K562 (cell line): ENCODE data around the gene AFF2. TPM values are rescaled to one million over a fixed set of nuclear protein-coding genes. Genes with fewer than 3 reads are reported as not detected.

Experiments
- ATAC-seq: fragments of 200-7000 bp; cut with Tn5 transposase; 3 replicates; pipeline ENCODE4 v1.9.1; 2020; ENCODE audit warnings: moderate library complexity
- BruUV-seq: library from RNA; stranded (reverse); fragments of 400-500 nt; replicated peaks from 2 replicates; lab custom pipeline; 2021; lab: Mats Ljungman, UMichigan
- CTCF ChIA-PET: fragments of 300-600 bp; formaldehyde crosslinking; extraction: SDS; loops from one replicate; lab custom pipeline; 2021; ENCODE audit warnings: low intra/inter-chr PET ratio; lab: Yijun Ruan, JAX
- POLR2A ChIA-PET: fragments of 300-600, 350-650 bp; sonication (Branson Sonifier 250); formaldehyde crosslinking; extraction: SDS; loops from one replicate; lab custom pipeline; 2021; ENCODE audit warnings: antibody characterized with exemption, inconsistent platforms; lab: Yijun Ruan, JAX
- DNase-seq, 4 experiments: peaks; one replicate each; pipeline versions ENCODE4 v3.0.0 to v3.0.0-alpha.2; 2011 to 2018; ENCODE audit warnings: low spot score in 3 of 4, mixed read lengths in 3 of 4; ENCODE audit errors: extremely low read depth in 1 of 4
- FAIRE-seq: peaks from 2 replicates; lab custom pipeline; 2011; peaks lifted over from hg19 to GRCh38; lab: Jason Lieb, UNC
- H2AFZ ChIP-seq: 2 replicates; pipeline ENCODE4 v1.6.0; 2011; ENCODE audit warnings: low read depth, low read length, control low read depth, inconsistent platforms
- H3K27ac ChIP-seq: fragments of 200-600 bp; 3 replicates; pipeline ENCODE4 v1.8.0; 2011; ENCODE audit warnings: low read depth, mild to moderate bottlenecking, control low read depth, inconsistent platforms, low read length, moderate library complexity, mixed read lengths; ENCODE audit errors: extremely low read depth
- H3K27me3 ChIP-seq, 2 experiments: fragments of 300-600 bp in 1 of 2; 2 replicates in 1 of 2; 3 replicates in 1 of 2; pipeline versions ENCODE4 v1.6.0 to v1.8.0; 2011; ENCODE audit warnings: inconsistent platforms in 2 of 2, low read length in 2 of 2, mild to moderate bottlenecking in 1 of 2, mixed read lengths in 1 of 2, moderate library complexity in 1 of 2; ENCODE audit not compliant: control insufficient read depth in 2 of 2, insufficient read depth in 2 of 2
- H3K36me3 ChIP-seq: fragments of 300-600 bp; 3 replicates; pipeline ENCODE4 v1.8.0; 2011; ENCODE audit warnings: mild to moderate bottlenecking, low read length, inconsistent platforms; ENCODE audit not compliant: control insufficient read depth, insufficient read depth
- H3K4me1 ChIP-seq, 2 experiments: fragments of 200-600 bp in 1 of 2; replicated peaks in 1 of 2; 2 replicates in 1 of 2; 3 replicates in 1 of 2; pipeline versions ENCODE4 v1.5.1 to v1.8.0; 2011; ENCODE audit warnings: inconsistent platforms in 2 of 2, low read length in 2 of 2, mild to moderate bottlenecking in 1 of 2, mixed read lengths in 1 of 2, moderate library complexity in 1 of 2; ENCODE audit not compliant: control insufficient read depth in 2 of 2, insufficient read depth in 2 of 2
- H3K4me2 ChIP-seq: 2 replicates; pipeline ENCODE4 v1.6.1; 2011; ENCODE audit warnings: low read length, control low read depth, inconsistent platforms, mixed read lengths; ENCODE audit not compliant: insufficient read depth
- H3K4me3 ChIP-seq: fragments of 200-600 bp; sonication (generic), shearing (Covaris generic); 2 replicates; pipeline ENCODE4 v1.5.1; 2016; ENCODE audit warnings: control low read depth, inconsistent platforms
- H3K79me2 ChIP-seq: fragments of 200-600 bp; 3 replicates; pipeline ENCODE4 v1.8.0; 2011; ENCODE audit warnings: low read length, inconsistent platforms; ENCODE audit not compliant: control insufficient read depth, insufficient read depth
- H3K9ac ChIP-seq, 2 experiments: 2 replicates each; pipeline versions ENCODE4 v1.6.0 to v1.6.1; 2011; ENCODE audit warnings: low read depth in 2 of 2, low read length in 2 of 2, control low read depth in 1 of 2, inconsistent platforms in 1 of 2, mild to moderate bottlenecking in 1 of 2, mixed read lengths in 1 of 2; ENCODE audit not compliant: insufficient read depth in 1 of 2
- H3K9me1 ChIP-seq: one replicate; pipeline ENCODE4 v1.6.0; 2011; ENCODE audit warnings: inconsistent platforms, mild to moderate bottlenecking, low read length, moderate library complexity; ENCODE audit not compliant: control insufficient read depth, insufficient read depth
- H3K9me3 ChIP-seq: replicated peaks from 2 replicates; pipeline ENCODE4 v1.5.1; 2011; ENCODE audit warnings: low read depth, low read length, inconsistent platforms; ENCODE audit not compliant: control insufficient read depth, insufficient read depth
- H4K20me1 ChIP-seq: replicated peaks from 2 replicates; pipeline ENCODE4 v1.6.1; 2011; ENCODE audit warnings: low read length, inconsistent platforms, mixed read lengths; ENCODE audit not compliant: control insufficient read depth, insufficient read depth
- CAMTA2 ChIP-seq: fragments of 250-450 bp; sonication (Bioruptor Pico); conservative IDR thresholded peaks from 2 replicates; pipeline ENCODE4 v1.5.1; 2022
- EWSR1 ChIP-seq: fragments of 450-650 bp; IDR thresholded peaks from 2 replicates; pipeline ENCODE4 v1.6.1; 2018; ENCODE audit warnings: borderline replicate concordance, mild to moderate bottlenecking, low read depth, moderate library complexity; ENCODE audit not compliant: partially characterized antibody
- FOXP4 ChIP-seq: sonication (generic); formaldehyde crosslinking; IDR thresholded peaks from 2 replicates; pipeline ENCODE4 v1.8.0; 2022; ENCODE audit warnings: mild to moderate bottlenecking, missing genetic modification reagents, borderline replicate concordance
- GATAD2B ChIP-seq: fragments of 450-650 bp; IDR thresholded peaks from 2 replicates; pipeline ENCODE4 v1.6.1; 2017; ENCODE audit warnings: mild to moderate bottlenecking, borderline replicate concordance
- MITF ChIP-seq: IDR thresholded peaks from 2 replicates; pipeline ENCODE4 v1.6.1; 2014; ENCODE audit warnings: antibody characterized with exemption
- TFAP4 ChIP-seq: sonication (generic); formaldehyde crosslinking; IDR thresholded peaks from 2 replicates; pipeline ENCODE4 v1.8.0; 2022; ENCODE audit warnings: missing genetic modification reagents, mild to moderate bottlenecking, moderate library complexity, borderline replicate concordance
- WGBS: fragments of 100-300 bp; shearing (Covaris generic); methylation state at CpG from one replicate; pipeline ENCODE4 v1.1.6; 2016; ENCODE audit warnings: low coverage, mixed read lengths; ENCODE audit not compliant: insufficient coverage; ENCODE audit errors: missing lambda C conversion rate; 5-methylcytosine and 5-hydroxymethylcytosine counted together
- in situ Hi-C: fragments of 300-500 bp; cut with MboI; formaldehyde crosslinking; loops from 4 replicates; pipeline ENCODE4 v1.15.0; 2018; ENCODE audit warnings: inconsistent platforms, mixed read lengths
- intact Hi-C: fragments of 100-400 bp; cut with micrococcal nuclease; formaldehyde crosslinking; loops from 2 replicates; pipeline ENCODE4 v1.14.2; 2022
- polyA plus RNA-seq, 8 experiments: library from polyadenylated mRNA; depleted of rRNA in 4 of 8; stranded (reverse) in 5 of 8; unstranded in 3 of 8; fragments of >200 nt; fragmentation: Nextera tagmentation in 2 of 8; fragmentation: Illumina TruSeq in 1 of 8; extraction: Ambion mirVana in 2 of 8; extraction: Trizol in 1 of 8; gene quantifications; 2 replicates each; pipeline versions ENCODE4 v1.2.1 to v1.2.3, GENCODE V29; 2011 to 2014; ENCODE audit warnings: inconsistent platforms in 1 of 8, missing spikeins in 1 of 8
- total RNA-seq, 7 experiments: library from RNA; depleted of rRNA in 6 of 7; stranded (reverse); fragments of >200 nt in 6 of 7; fragmentation: Illumina TruSeq in 2 of 7; extraction: Trizol in 2 of 7; gene quantifications; 2 replicates each; pipeline versions ENCODE4 v1.2.1 to v1.2.3, GENCODE V29; 2011 to 2021; ENCODE audit warnings: low replicate concordance in 1 of 7

AFF2 gene
- total and polyA plus RNA-seq, 9 of the 15 experiments (the other 6 are each of a cell fraction or from before 2014, with no cell fraction given): 0.01 to 0.20 (median 0.07) TPM

- TF ChIP-seq FOXP4: no peak
- no peak for TF ChIP-seq EWSR1
- no peak for TF ChIP-seq MITF
- TF ChIP-seq TFAP4 (CRISPR knock-in tag): no peak
- TF ChIP-seq CAMTA2 (CRISPR knock-in tag): no peak
- TF ChIP-seq GATAD2B: no peak
- TF ChIP-seq, all 486 proteins: peak for 0
Observed at GRCh38 chrX:148492057-148492456, 8.4 kb upstream of the AFF2 start (continued).

GRCh38 chrX:148495176-148495575 is 5.2 kb upstream of the AFF2 start:
- FAIRE-seq: no peak
- no peak for ATAC-seq
- Histone ChIP-seq H3K27me3 (no peaks in the 10 kb centered on the region), H3K9me3 (no peaks in the 10 kb centered on the region), H4K20me1 (no peaks in the 10 kb centered on the region), H3K9ac (no peak overlapping the region), H3K27ac (no peak overlapping the region), H3K4me2 (no peak overlapping the region), H3K79me2 (no peaks in the 10 kb centered on the region), H3K4me1 (no peaks in the 10 kb centered on the region), H3K36me3 (no peaks in the 10 kb centered on the region), H2AFZ (no peak overlapping the region), H3K9me1 (no peaks in the 10 kb centered on the region), H3K4me3 (no peak overlapping the region)
- intact Hi-C loops (no loop called here), in situ Hi-C loops (no loop called here)
- WGBS: 0% methylated on average over 3 of the region's 3 CpGs
- ChIA-PET POLR2A (no interaction called here), CTCF (no interaction called here)
- no peak for DNase-seq
- no TSS peak for BruUV-seq
